Stimulated activated CD4-positive, alpha-beta T cell treated with anti-CD3 and anti-CD28 coated beads, Interleukin-1b, Interleukin-23, amount 100 ng/mL, for 4 hours (primary cell): ENCODE results near the gene ANKRD12.
A peak's percentile ranks its signal among the peaks of the same experiment; 100 is the strongest.

Experiments
- DNase-seq, 2 donors: peaks; one replicate each; pipeline ENCODE4 v3.0.0-alpha.2; 2020; ENCODE audit warnings: low read depth in 2 of 2

The ANKRD12 gene

GRCh38 chr18:9106094-9106493 lies 30.5 kb upstream of the ANKRD12 start:
- no peak for DNase-seq

DNA sequence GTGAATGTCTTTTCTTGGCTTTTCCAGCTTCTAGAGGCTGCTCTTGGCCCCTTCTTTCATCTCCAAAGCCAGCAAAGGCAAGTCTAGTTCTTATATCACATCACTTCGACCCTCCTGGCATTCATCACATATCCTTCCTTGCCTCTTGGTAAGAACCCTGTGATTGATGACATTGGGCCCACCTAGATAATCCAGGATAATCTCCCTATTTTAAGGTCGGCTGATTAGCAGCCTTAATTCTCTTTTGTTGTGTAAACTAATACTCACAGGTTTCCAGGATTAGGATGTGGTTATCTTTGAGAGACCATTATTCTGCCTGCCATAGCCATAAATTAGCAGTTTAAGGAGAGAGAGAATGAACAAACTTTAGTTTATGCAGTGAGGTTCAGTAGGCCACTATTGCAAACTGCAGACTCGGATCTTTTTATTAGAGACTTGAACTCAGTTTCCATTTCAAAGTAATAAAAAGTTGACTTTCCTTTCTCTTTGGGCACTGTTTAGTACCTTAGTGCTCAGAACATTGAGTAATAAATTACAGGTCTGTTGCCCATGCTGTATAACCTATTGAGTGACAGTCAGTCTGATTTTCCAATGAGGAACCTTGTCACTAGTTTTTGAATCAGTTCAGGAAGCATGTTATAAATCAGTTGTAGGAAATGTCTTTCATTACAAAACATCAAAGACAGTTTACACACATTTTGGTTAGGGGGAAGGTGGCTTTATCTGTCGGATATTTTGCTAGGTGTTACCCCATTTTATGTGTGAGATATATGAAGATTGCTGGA lies 29.6 kb upstream of the ANKRD12 start:
- DNase-seq, result no peak

DNA sequence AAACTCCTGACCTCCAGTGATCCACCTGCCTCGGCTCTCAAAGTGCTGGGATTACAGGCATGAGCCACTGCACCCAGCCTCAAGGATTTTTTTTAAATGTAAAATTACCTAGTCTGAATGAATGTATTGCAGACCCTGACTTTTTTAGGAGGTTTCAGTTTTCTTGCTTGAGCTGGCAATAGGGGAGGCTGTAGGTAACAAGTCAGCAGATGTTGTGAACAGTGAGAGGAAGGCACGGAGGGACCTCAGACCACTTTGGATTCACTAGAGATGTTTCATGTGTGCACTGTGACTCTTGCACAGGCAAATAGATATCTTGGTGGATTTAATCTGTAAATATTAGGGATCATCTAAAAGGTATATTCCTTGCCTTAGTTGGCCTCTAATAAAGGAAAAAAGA lies 27.7 kb upstream of the ANKRD12 start:
- DNase-seq, result no peak

DNA sequence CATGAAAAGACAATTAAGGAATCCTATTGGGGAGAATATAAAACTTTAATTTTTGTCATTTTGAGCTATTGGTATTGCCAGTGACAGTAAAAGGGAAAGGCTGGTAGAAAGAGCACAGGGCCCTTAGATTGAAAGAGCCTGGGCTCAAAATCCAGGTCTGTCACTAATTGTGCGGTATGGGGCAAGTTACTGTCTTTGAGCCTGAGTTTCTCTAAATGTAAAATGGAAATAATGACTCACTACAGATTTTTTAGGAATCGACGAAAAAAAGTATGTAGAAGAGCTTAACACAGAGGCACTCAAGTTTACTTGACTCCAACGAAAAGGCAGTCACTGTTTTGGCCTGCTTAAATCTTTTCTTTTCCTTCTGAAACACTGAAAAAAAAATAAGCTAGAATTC lies 27.1 kb upstream of the ANKRD12 start:
- DNase-seq, result no peak

- DNase-seq, result no peak
Measured at GRCh38 chr18:9113468-9114149, 23.0 kb upstream of the ANKRD12 start.

DNA sequence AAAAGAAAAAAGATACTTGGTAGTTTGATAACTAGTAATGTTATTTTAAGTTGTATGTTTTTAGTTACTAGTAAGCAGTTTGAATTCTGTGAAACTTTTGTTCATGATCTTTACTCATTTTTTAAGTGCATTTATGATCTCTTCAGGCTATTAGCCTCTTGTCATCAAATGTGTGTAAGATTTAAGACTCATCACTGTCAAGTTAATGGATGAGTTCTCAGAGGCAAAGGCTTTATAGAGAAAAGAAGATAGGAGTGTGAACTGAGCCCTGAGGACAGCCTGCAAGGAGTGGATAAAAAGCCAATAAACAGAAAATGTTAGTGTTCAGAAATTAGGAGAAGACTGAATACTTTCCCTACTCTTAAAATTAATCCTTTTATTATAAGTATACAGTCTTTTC lies 20.6 kb upstream of the ANKRD12 start:
- DNase-seq, result no peak

DNA sequence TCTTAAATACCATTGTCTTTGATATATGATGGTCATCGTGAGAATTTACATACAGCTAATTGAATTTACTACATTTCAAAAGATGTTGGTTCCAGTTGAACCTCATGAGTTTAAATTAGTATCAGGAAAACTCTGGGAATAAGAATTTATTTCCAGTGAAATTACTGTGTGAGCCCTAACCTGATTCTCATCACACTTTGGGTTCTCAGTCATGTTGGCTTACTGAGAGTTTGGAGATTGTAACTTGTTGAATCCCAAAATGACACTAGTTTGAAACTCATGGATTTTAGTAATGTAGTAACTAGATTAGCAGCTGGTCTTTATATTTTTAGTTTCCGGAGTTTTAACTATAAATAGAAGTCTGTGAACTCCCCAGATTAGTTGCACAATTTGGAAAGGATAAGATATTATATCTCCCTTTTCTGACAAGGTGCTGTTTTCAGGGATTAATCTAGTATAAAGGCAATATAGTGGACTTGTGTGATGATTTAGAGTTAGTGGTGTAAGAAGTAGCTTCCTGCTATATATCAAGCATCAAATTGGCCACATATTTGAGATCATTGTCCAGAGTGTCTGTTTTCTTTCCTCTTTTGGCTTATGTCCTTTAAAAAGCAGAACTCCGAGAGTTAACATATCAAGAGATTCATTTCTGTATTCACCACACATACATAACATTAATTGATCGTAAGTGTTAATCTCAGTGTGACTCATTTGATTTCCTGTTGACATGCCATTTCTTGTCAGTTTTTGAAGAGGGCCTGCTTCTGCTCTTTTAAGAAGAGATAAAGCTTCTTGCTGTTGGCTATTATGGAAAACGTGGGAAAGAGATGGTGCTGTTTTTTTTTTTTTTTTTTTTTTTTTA lies 18.4 kb upstream of the ANKRD12 start:
- DNase-seq, result no peak

- DNase-seq, result no peak
Measured at GRCh38 chr18:9120796-9121195, 15.8 kb upstream of the ANKRD12 start.

GRCh38 chr18:9123520-9123919 lies 13.1 kb upstream of the ANKRD12 start:
- DNase-seq, result no peak

DNA sequence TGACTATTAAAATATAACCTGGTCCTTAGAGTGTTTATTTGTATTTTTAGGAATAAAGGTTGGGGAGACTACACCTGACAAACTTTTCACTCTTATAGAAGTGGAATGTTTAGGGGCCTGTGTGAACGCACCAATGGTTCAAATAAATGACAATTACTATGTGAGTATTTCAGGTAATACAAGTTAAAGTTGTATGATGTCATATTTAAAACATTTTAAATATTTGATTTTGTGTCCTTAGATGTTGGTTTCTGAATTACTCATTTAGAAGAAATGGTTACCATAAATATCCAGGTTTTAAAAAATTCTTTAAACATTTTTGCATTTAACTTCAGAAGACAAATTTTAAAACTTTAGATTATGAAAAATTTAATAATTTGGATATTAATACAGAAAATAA lies 11.8 kb upstream of the ANKRD12 start:
- DNase-seq, result no peak

GRCh38 chr18:9126337-9126736 lies 10.2 kb upstream of the ANKRD12 start:
- DNase-seq, result no peak

- DNase-seq, result no peak
Measured at GRCh38 chr18:9130195-9130594, 6.4 kb upstream of the ANKRD12 start.

DNA sequence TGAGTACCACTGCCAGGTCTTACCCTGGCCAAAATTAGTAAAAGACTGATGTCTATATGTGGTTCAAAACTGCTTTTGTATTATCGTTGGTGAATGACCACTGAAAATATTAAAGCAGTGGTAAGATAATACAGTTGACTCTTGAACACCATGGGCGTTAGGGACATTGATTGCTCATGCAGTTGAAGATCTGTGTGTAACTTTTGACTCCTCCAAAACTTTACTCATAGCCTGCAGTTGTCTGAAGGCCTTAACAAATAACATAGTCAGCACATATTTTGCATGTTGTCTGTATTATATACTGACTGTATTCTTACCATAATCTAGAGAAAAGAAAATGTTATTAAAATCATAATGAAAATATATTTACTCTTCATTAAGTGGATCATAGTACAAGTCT lies 5.8 kb upstream of the ANKRD12 start:
- no peak for DNase-seq

GRCh38 chr18:9132628-9133027 lies 4.0 kb upstream of the ANKRD12 start:
- no peak for DNase-seq

- no peak for DNase-seq
Measured at GRCh38 chr18:9133225-9133624, 3.4 kb upstream of the ANKRD12 start.

DNA sequence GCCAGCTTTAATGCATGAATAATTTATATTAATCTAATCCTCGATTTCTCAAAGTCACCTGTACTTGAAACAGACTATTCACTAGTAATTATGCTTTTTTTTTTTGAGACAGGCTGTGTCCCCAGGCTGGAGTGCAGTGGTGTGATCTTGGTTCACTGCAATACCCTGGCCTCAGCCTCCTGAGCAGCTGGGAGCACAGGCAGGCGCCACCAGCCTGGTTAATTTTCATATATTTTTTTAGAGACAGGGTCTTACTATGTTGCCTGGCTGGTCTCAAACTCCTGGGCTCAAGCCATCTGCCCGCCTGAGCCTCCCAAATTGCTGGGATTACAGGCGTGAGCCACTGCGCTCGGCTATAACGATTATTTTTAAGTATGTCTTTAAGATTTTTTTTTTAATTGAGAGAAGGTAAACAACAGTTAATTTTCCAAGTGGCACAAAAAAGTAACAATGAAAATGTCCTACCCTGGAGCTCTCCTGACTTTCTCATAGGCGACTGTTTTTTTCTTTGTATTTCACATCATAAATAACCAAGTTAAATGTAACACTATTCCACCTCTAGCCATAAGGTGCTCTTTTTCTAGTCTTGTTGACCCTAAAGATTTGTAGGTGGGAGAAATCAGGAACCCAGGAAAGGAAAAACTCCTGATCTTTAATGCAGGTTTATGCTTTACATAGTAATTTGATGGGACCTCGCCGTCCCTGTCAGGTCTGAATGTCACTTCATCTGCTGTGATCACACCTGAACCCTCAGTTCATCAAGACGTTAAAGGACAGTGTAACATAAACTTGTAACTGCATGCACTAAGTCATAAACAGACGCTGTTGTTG lies 1.3 kb upstream of the ANKRD12 start:
- no peak for DNase-seq

DNA sequence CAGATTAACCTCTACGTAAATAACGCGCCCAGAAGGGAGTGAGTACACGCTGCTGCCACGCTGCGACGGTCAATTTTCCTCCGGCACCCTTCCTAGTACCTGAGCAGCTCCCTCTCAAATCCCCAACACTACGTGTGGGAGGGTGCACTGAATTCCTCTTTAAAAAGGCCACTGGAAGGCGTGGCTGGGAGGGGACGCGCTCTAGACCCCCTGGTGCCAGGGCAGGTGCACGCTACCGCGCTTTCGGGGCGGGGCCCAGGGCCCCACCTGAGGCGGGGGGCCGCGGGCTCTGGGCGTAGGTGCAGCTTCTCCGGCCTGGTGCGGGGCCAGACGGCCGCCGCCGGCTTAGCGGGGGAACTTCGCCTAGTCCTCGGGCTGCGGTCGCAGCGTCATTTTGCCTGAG lies 668 bp upstream of the ANKRD12 start:
- DNase-seq, result no peak

DNA sequence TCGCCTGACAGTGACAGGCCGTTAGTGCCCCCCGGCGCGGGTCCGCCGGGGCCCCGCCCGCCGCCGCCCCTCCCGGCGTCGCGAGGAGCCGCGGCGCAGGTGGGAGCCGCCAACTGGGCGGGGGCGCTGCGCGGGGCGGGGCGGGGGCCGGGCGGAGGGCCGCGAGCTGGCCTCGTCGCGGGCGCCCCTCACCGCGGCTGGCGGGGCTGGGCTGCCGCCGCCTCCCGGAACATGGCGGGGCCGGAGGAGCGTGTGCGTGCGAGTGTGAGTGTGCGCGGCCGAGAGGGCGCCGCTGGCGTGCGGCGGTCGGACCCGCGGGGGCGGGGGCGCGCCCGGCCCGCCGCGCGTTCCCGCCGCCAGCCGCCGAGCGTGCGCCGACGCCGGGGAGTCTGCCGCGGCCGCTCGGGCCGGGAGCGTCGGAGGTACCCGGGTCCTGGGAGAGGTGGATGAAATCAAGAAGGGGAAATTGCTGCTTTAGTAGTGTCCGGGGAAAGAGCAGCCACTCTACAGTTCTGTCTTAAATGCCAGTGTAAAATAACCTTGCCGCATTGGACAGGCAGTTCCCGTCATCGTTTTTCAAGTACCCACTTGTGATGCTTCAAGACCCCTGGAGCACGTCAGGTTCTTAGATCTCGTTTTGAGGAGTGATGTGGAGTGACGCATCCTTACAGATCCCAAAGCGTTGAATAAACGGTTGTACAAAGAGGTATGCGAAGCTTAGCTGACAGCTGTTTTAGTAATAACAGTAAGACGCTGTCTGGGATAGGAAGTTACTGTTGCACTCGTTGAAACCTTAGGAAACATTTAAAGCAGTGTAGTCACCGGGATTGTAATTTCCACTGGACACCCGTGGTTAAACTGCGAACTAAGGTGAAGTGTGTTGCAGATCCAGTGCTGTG lies 836 bp downstream of the ANKRD12 start:
- DNase-seq, result peak; percentile 34 to 65

DNA sequence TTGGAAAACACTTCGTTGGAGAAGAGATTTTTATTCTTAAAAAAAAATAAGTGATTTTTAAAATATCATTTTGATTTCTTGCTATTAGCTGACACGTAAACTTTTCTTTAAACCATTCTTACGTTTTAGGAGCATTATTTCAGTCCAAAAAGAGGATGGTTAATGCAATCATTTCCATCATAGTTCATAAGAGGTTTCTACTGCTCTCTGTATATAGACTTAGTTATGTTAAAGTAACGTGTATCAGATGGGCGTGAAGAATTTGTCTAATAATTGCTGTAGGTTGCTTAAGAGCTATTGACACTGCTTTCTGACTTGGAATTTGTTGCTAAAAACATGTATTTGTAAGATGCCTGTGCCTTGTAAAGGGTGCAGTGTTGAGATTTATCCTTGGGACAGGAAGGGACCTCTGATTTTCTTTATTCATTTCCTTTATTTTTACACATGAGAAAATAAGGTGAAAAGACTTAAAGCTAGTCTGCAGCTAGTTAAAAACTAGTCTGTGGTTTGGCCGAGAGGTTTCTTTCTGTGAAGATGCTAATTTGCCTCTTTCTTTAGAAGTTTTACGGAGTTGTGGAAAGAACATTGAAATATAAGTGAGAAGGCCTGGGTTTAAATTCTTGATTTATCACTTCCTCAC lies 2.9 kb downstream of the ANKRD12 start:
- no peak for DNase-seq

GRCh38 chr18:9140381-9140780 lies 3.8 kb downstream of the ANKRD12 start:
- DNase-seq, result no peak
